Measurements from ENCODE around the gene ENOSF1. TPM values are rescaled to one million over a fixed set of nuclear protein-coding genes. Genes with fewer than 3 reads are reported as not detected.
"Not testable (repeated sequence)": the region's sequence is repeated elsewhere in the genome, so short reads cannot be mapped to it uniquely, and the experiment has no call there.

Gene ENOSF1
- total RNA-seq, 1 donor from 2014 or later: 96.2 TPM

- DNase-seq (no peak), ATAC-seq (no peak)
- no peak overlapping the region for H3K27ac ChIP-seq
- intact Hi-C loops (cut with DNase I): no loop called here
- no peak overlapping the region for H3K4me3 ChIP-seq
- TF ChIP-seq CTCF (IDR thresholded peaks at IDR 0.05): no peak
- no peaks in the 10 kb centered on the region for H3K27me3 ChIP-seq
- H3K36me3 ChIP-seq: peaks cover 42% of the 10 kb centered on the region
- no peaks in the 10 kb centered on the region for H3K4me1 ChIP-seq
- no peaks in the 10 kb centered on the region for H3K9me3 ChIP-seq
Measured at GRCh38 chr18:688323-688722, 24.1 kb downstream of the ENOSF1 start.

DNA sequence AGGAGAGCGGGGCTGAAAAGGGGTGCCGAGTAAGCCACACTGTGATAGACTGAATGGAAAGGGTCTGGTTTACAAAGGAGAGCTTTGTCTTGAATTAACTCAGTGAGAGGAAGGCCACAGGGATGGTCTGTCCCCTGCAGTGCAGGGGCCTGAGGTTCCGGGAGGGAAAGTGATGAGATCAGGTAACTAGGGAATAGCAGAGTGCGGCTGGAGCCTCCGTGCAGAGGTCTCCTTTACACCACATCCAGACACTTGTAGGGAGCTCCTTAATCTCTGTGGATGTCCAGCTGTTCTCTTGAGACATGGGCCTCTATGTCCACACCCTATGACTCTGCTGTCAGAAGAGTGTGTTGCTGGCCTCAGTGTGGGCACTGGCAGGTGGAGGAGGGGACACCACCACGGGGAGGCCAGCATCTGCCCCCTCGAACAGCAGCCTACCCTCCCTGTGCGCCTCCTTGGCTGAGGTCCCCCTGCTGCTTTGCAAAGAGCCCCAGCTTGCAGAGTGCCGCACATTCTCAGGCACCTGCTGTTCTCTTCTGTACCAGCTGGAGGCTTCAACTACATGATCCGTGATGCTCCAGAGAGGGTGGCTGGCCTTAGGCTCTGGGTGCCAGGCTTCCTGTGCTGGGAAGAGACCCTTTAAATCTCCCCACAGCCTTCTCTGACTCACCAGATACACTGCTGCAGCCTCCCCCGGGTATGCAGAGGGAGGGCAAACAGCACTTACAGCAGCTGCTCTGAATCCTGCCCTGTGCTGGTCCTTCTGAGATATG is 25.9 kb downstream of the ENOSF1 start:
- no peak for DNase-seq
- no peak for TF ChIP-seq CTCF (IDR thresholded peaks at IDR 0.05)
- Histone ChIP-seq H3K4me3 (no peak overlapping the region), H3K9me3 (no peaks in the 10 kb centered on the region), H3K27me3 (no peaks in the 10 kb centered on the region), H3K4me1 (no peaks in the 10 kb centered on the region), H3K27ac (no peak overlapping the region), H3K36me3 (peaks cover 42% of the 10 kb centered on the region)
- ATAC-seq: no peak
- intact Hi-C loops (cut with DNase I): no loop called here

GRCh38 chr18:685438-685837 is 27.0 kb downstream of the ENOSF1 start:
- ATAC-seq: no peak
- H3K27ac ChIP-seq: no peak overlapping the region
- no peak overlapping the region for H3K4me3 ChIP-seq
- peaks cover 39% of the 10 kb centered on the region for H3K36me3 ChIP-seq
- H3K4me1 ChIP-seq: no peaks in the 10 kb centered on the region
- TF ChIP-seq CTCF (IDR thresholded peaks at IDR 0.05): no peak
- no peaks in the 10 kb centered on the region for H3K27me3 ChIP-seq
- DNase-seq: no peak
- no peaks in the 10 kb centered on the region for H3K9me3 ChIP-seq
- intact Hi-C loops (cut with DNase I): no loop called here

- DNase-seq (no peak), ATAC-seq (no peak)
- Histone ChIP-seq H3K36me3 (peaks cover 37% of the 10 kb centered on the region), H3K27me3 (no peaks in the 10 kb centered on the region), H3K27ac (no peak overlapping the region), H3K9me3 (no peaks in the 10 kb centered on the region), H3K4me1 (no peaks in the 10 kb centered on the region), H3K4me3 (no peak overlapping the region)
- no peak for TF ChIP-seq CTCF (IDR thresholded peaks at IDR 0.05)
- intact Hi-C loops (cut with DNase I): no loop called here
Measured at GRCh38 chr18:683531-683930, 28.9 kb downstream of the ENOSF1 start.

GRCh38 chr18:682833-683232 is 29.6 kb downstream of the ENOSF1 start:
- intact Hi-C loops (cut with DNase I): no loop called here
- DNase-seq (no peak), ATAC-seq (no peak)
- no peak for TF ChIP-seq CTCF (IDR thresholded peaks at IDR 0.05)
- no peak overlapping the region for H3K27ac ChIP-seq
- no peaks in the 10 kb centered on the region for H3K4me1 ChIP-seq
- peaks cover 44% of the 10 kb centered on the region for H3K36me3 ChIP-seq
- H3K9me3 ChIP-seq: no peaks in the 10 kb centered on the region
- H3K4me3 ChIP-seq: no peak overlapping the region
- H3K27me3 ChIP-seq: no peaks in the 10 kb centered on the region

GRCh38 chr18:682416-682815 is 30.0 kb downstream of the ENOSF1 start:
- DNase-seq; intact Hi-C loops (cut with DNase I); H3K27me3 ChIP-seq; ATAC-seq; H3K9me3 ChIP-seq; H3K27ac ChIP-seq; H3K4me1 ChIP-seq; H3K4me3 ChIP-seq: not testable (repeated sequence)
- H3K36me3 ChIP-seq: peaks cover 47% of the 10 kb centered on the region

Measured in upper lobe of right lung (tissue), 1 donor.